Natural killer cell (primary cell): ENCODE data around the gene CRLF3. TPM values are rescaled to one million over a fixed set of nuclear protein-coding genes. Genes with fewer than 3 reads are reported as not detected.

ENCODE experiments used
- ATAC-seq, 3 donors: fragments of 150-1000 bp in 2 of 3; fragments of 200-7000 bp in 1 of 3; cut with Tn5 transposase; 1 replicate in 1 of 3; 2 replicates in 2 of 3; pipeline ENCODE4 v1.10.0; 2021; ENCODE audit warnings: mild to moderate bottlenecking in 2 of 3, moderate library complexity in 2 of 3
- DNase-seq, 2 donors: peaks; one replicate each; pipeline versions ENCODE4 v3.0.0 to v3.0.0-alpha.2; 2013 to 2021; ENCODE audit warnings: mixed read lengths in 1 of 2
- H3K27ac ChIP-seq: one replicate; pipeline ENCODE4 v1.5.1; 2013; ENCODE audit warnings: mild to moderate bottlenecking, low read length
- H3K27me3 ChIP-seq: one replicate; pipeline ENCODE4 v1.6.1; 2013; ENCODE audit warnings: low read length; ENCODE audit not compliant: control insufficient read depth, insufficient read depth
- H3K36me3 ChIP-seq: one replicate; pipeline ENCODE4 v1.6.1; 2013; ENCODE audit warnings: low read length; ENCODE audit not compliant: control insufficient read depth, insufficient read depth
- H3K4me1 ChIP-seq: one replicate; pipeline ENCODE4 v1.6.1; 2013; ENCODE audit warnings: low read length; ENCODE audit not compliant: control insufficient read depth, insufficient read depth
- H3K4me3 ChIP-seq: one replicate; pipeline ENCODE4 v1.5.1; 2013; ENCODE audit warnings: low read length
- H3K9me3 ChIP-seq: one replicate; pipeline ENCODE4 v1.6.1; 2013; ENCODE audit warnings: low read length; ENCODE audit not compliant: control insufficient read depth, insufficient read depth
- H3K27ac Mint-ChIP-seq, 2 donors: one replicate each; pipeline ENCODE4 v1.8.0; 2022; ENCODE audit warnings: mild to moderate bottlenecking in 2 of 2, mixed read lengths in 2 of 2, moderate library complexity in 1 of 2
- H3K27me3 Mint-ChIP-seq, 2 donors: one replicate each; pipeline ENCODE4 v1.8.0; 2022; ENCODE audit warnings: low read depth in 2 of 2, mixed read lengths in 2 of 2
- H3K36me3 Mint-ChIP-seq: one replicate; pipeline ENCODE4 v1.8.0; 2022; ENCODE audit warnings: mixed read lengths
- H3K4me1 Mint-ChIP-seq, 2 donors: one replicate each; pipeline ENCODE4 v1.8.0; 2022; ENCODE audit warnings: mixed read lengths in 2 of 2
- H3K4me3 Mint-ChIP-seq: one replicate; pipeline ENCODE4 v1.8.0; 2022; ENCODE audit warnings: mild to moderate bottlenecking, moderate library complexity, mixed read lengths
- H3K9me3 Mint-ChIP-seq, 2 donors: one replicate each; pipeline ENCODE4 v1.8.0; 2022; ENCODE audit warnings: mixed read lengths in 2 of 2
- WGBS: methylation state at CpG from one replicate; pipeline ENCODE4 v1.1.7; 2013; ENCODE audit warnings: missing lambda C conversion rate; ENCODE audit not compliant: insufficient coverage; 5-methylcytosine and 5-hydroxymethylcytosine counted together
- intact Hi-C: fragments of 100-400 bp; cut with micrococcal nuclease; formaldehyde crosslinking; loops from one replicate; pipeline ENCODE4 v1.14.2; 2022
- total RNA-seq, 4 donors: library from RNA; stranded (reverse); fragments of 120-200 nt in 1 of 4; gene quantifications; one replicate each; pipeline versions ENCODE4 v1.2.3 to v1.2.4, GENCODE V29; 2013 to 2022
- TF ChIP-seq, protein P1 (sequence below): fragments of 200-600 bp; IDR thresholded peaks from one replicate; pipeline ENCODE4 v1.8.0; 2022; ENCODE audit warnings: antibody characterized with exemption

Gene CRLF3, protein sequence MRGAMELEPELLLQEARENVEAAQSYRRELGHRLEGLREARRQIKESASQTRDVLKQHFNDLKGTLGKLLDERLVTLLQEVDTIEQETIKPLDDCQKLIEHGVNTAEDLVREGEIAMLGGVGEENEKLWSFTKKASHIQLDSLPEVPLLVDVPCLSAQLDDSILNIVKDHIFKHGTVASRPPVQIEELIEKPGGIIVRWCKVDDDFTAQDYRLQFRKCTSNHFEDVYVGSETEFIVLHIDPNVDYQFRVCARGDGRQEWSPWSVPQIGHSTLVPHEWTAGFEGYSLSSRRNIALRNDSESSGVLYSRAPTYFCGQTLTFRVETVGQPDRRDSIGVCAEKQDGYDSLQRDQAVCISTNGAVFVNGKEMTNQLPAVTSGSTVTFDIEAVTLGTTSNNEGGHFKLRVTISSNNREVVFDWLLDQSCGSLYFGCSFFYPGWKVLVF
- 10 to 100 TPM; 49.0 to 89.0 (median 62.2) TPM for total RNA-seq
- total RNA-seq (2013): 90.6 TPM

DNA sequence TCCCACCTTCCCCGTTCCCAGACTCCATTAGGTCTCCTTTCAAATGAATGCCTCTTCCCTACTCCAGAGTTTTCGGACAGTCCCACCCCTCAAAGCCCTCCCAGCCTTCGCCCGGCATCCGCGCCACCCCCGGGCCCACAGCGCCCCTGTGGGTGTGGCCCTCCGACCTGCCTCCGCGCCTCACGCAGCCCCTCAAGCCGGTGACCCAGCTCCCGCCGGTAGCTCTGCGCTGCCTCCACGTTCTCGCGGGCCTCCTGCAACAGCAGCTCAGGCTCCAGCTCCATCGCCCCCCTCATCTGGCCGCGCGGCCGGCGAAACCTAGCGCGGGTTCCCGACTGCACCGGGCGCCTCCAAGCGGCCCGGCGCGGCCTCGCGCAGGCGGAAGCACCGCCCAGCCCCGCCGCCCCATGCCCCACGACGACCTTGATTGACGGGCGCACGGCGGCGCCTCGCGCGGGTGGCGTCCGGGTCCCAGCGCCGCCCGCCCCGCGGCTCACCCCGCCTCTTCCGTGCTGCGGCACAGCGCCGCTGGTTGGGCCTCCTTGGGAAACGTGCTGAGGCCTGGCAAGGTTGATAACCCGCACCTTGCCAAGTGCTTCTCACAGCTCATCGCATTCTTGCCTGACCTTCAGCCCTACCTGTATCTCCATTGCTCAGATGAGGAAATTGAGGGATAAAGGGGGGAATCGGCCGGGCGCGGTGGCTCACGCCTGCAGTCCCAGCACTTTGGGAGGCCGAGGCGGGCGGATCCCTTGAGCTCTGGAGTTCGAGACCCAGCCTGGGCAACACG lies at the start of gene CRLF3:
CRLF3 (minus strand) TSS at position 337 of the 790 bp plus-strand sequence; CDS start at position 296, 41 bp downstream.
- ATAC-seq (peak; percentile 94 to 100 (median 96)), DNase-seq (peak; percentile 87 to 96)
- H3K9me3 Mint-ChIP-seq: no peaks in the 10 kb centered on the region
- WGBS: 6% methylated on average over 75 of the region's 75 CpGs
- Histone ChIP-seq H3K4me1 (peaks cover 35% of the 10 kb centered on the region), H3K4me3 (peak within 1 kb of the TSS; percentile 96), H3K27me3 (no peaks in the 10 kb centered on the region), H3K9me3 (no peaks in the 10 kb centered on the region), H3K36me3 (no peaks in the 10 kb centered on the region), H3K27ac (peak within 1 kb of the TSS; percentile 81)
- H3K4me1 Mint-ChIP-seq: peaks cover 34 to 36% of the 10 kb centered on the region in 2 donors
- H3K36me3 Mint-ChIP-seq: no peaks in the 10 kb centered on the region
- H3K27me3 Mint-ChIP-seq: no peaks in the 10 kb centered on the region
- H3K27ac Mint-ChIP-seq: peak within 1 kb of the TSS; percentile 88 to 94
- peak within 1 kb of the TSS; percentile 94 for H3K4me3 Mint-ChIP-seq
- intact Hi-C loops: loop anchor here (5.0 to 10.0 kb wide), 2 partner anchors 92 to 350 kb away; partner anchors contain the start of gene GOSR1
- TF ChIP-seq, protein P1, sequence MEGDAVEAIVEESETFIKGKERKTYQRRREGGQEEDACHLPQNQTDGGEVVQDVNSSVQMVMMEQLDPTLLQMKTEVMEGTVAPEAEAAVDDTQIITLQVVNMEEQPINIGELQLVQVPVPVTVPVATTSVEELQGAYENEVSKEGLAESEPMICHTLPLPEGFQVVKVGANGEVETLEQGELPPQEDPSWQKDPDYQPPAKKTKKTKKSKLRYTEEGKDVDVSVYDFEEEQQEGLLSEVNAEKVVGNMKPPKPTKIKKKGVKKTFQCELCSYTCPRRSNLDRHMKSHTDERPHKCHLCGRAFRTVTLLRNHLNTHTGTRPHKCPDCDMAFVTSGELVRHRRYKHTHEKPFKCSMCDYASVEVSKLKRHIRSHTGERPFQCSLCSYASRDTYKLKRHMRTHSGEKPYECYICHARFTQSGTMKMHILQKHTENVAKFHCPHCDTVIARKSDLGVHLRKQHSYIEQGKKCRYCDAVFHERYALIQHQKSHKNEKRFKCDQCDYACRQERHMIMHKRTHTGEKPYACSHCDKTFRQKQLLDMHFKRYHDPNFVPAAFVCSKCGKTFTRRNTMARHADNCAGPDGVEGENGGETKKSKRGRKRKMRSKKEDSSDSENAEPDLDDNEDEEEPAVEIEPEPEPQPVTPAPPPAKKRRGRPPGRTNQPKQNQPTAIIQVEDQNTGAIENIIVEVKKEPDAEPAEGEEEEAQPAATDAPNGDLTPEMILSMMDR: peak; percentile 59

GRCh38 chr17:30869005-30869404 lies 44.5 kb upstream of the CRLF3 start:
- Mint-ChIP-seq H3K4me3 (no peak overlapping the region), H3K36me3 (no peaks in the 10 kb centered on the region), H3K9me3 (no peaks in the 10 kb centered on the region), H3K4me1 (no peaks in the 10 kb centered on the region), H3K27ac (no peak overlapping the region), H3K27me3 (no peaks in the 10 kb centered on the region)
- 100% methylated on average over 6 of the region's 6 CpGs for WGBS
- TF ChIP-seq, protein P1: no peak
- Histone ChIP-seq H3K27me3 (no peaks in the 10 kb centered on the region), H3K27ac (no peak overlapping the region), H3K4me3 (no peak overlapping the region), H3K4me1 (no peaks in the 10 kb centered on the region), H3K36me3 (peaks cover 14% of the 10 kb centered on the region), H3K9me3 (no peaks in the 10 kb centered on the region)
- intact Hi-C loops: no loop called here
- ATAC-seq: no peak
- DNase-seq: no peak

GRCh38 chr17:30864636-30865035 lies 40.1 kb upstream of the CRLF3 start:
- no peaks in the 10 kb centered on the region for H3K36me3 Mint-ChIP-seq
- 92% methylated on average over 1 of the region's 1 CpG for WGBS

More at GRCh38 chr17:30864636-30865035, 40.1 kb upstream of the CRLF3 start:
- no peaks in the 10 kb centered on the region for H3K4me1 Mint-ChIP-seq
- TF ChIP-seq, protein P1: no peak
- Histone ChIP-seq H3K36me3 (peaks cover 9% of the 10 kb centered on the region), H3K27ac (no peak overlapping the region), H3K4me1 (no peaks in the 10 kb centered on the region), H3K9me3 (no peaks in the 10 kb centered on the region), H3K27me3 (no peaks in the 10 kb centered on the region), H3K4me3 (no peak overlapping the region)
- no peaks in the 10 kb centered on the region for H3K9me3 Mint-ChIP-seq
- no peaks in the 10 kb centered on the region for H3K27me3 Mint-ChIP-seq
- intact Hi-C loops: no loop called here
- DNase-seq: no peak
- no peak for ATAC-seq
- no peak overlapping the region for H3K4me3 Mint-ChIP-seq
- no peak overlapping the region for H3K27ac Mint-ChIP-seq
